T-cell (primary cell): ENCODE measurements around the gene TRMT44. TPM values are rescaled to one million over a fixed set of nuclear protein-coding genes. Genes with fewer than 3 reads are reported as not detected.

Source experiments
- ATAC-seq, 4 experiments: fragments of 200-7000 bp in 3 of 4; fragments of 150-1000 bp in 1 of 4; cut with Tn5 transposase; replicated peaks in 1 of 4; 1 replicate in 3 of 4; 2 replicates in 1 of 4; pipeline ENCODE4 v1.10.0; 2021; ENCODE audit warnings: moderate library complexity in 3 of 4, mild to moderate bottlenecking in 2 of 4, moderate number of reproducible peaks in 1 of 4
- CTCF ChIA-PET, 2 donors: fragments of 300-600 bp; sonication (Branson Sonifier 250); formaldehyde crosslinking; loops; one replicate each; lab custom pipeline; 2022; ENCODE audit warnings: antibody characterized with exemption in 2 of 2; lab: Charles Lee
- POLR2A ChIA-PET, 2 donors: fragments of 300-600 bp; sonication (Branson Sonifier 250); formaldehyde crosslinking; loops; one replicate each; lab custom pipeline; 2022; ENCODE audit warnings: antibody characterized with exemption in 2 of 2; lab: Charles Lee
- DNase-seq, 35 experiments: peaks; one replicate each; pipeline versions ENCODE4 v3.0.0 to v3.0.0-alpha.2; 2013 to 2023
- H3K27ac ChIP-seq: one replicate; pipeline ENCODE4 v1.5.1; 2013; ENCODE audit warnings: low read length
- H3K27me3 ChIP-seq, 2 experiments: replicated peaks in 1 of 2; 1 replicate in 1 of 2; 2 replicates in 1 of 2; pipeline versions ENCODE4 v1.6.1 to v1.7.0; 2013; ENCODE audit warnings: low read length in 1 of 2, mixed read lengths in 1 of 2; ENCODE audit not compliant: control insufficient read depth in 2 of 2, insufficient read depth in 2 of 2; ENCODE audit errors: extremely low read depth in 1 of 2
- H3K36me3 ChIP-seq, 2 donors: 1 replicate in 1 of 2; 2 replicates in 1 of 2; pipeline versions ENCODE4 v1.6.1 to v1.7.0; 2013; ENCODE audit warnings: low read length in 1 of 2; ENCODE audit not compliant: control insufficient read depth in 2 of 2, insufficient read depth in 1 of 2; ENCODE audit errors: extremely low read depth in 1 of 2
- H3K4me1 ChIP-seq, 2 experiments: 1 replicate in 1 of 2; 2 replicates in 1 of 2; pipeline versions ENCODE4 v1.6.1 to v1.7.0; 2013; ENCODE audit warnings: low read length in 2 of 2, mixed read lengths in 1 of 2; ENCODE audit not compliant: insufficient read depth in 2 of 2, control insufficient read depth in 1 of 2; ENCODE audit errors: extremely low read depth in 1 of 2
- H3K4me3 ChIP-seq, 2 donors: 1 replicate in 1 of 2; 2 replicates in 1 of 2; pipeline versions ENCODE4 v1.5.1 to v1.7.0; 2013; ENCODE audit warnings: mild to moderate bottlenecking in 2 of 2, low read length in 1 of 2, moderate library complexity in 1 of 2; ENCODE audit not compliant: control insufficient read depth in 1 of 2; ENCODE audit errors: extremely low read depth in 1 of 2
- H3K9me3 ChIP-seq: 2 replicates; pipeline ENCODE4 v1.7.0; 2013
- H3K27ac Mint-ChIP-seq, 2 donors: one replicate each; pipeline ENCODE4 v1.8.0; 2020 to 2021; ENCODE audit warnings: mild to moderate bottlenecking in 2 of 2, mixed read lengths in 2 of 2
- H3K27me3 Mint-ChIP-seq, 2 donors: one replicate each; pipeline ENCODE4 v1.8.0; 2021 to 2022; ENCODE audit warnings: mixed read lengths in 2 of 2
- H3K36me3 Mint-ChIP-seq: one replicate; pipeline ENCODE4 v1.8.0; 2021; ENCODE audit warnings: mixed read lengths
- H3K4me1 Mint-ChIP-seq, 3 donors: one replicate each; pipeline ENCODE4 v1.8.0; 2020 to 2022; ENCODE audit warnings: mixed read lengths in 3 of 3, mild to moderate bottlenecking in 1 of 3
- H3K4me3 Mint-ChIP-seq, 3 donors: one replicate each; pipeline ENCODE4 v1.8.0; 2020 to 2022; ENCODE audit warnings: mild to moderate bottlenecking in 3 of 3, mixed read lengths in 3 of 3, moderate library complexity in 3 of 3
- H3K9me3 Mint-ChIP-seq, 3 donors: one replicate each; pipeline ENCODE4 v1.8.0; 2020 to 2022; ENCODE audit warnings: mixed read lengths in 3 of 3
- WGBS: methylation state at CpG from one replicate; pipeline ENCODE4 v1.1.5; 2013; ENCODE audit warnings: missing lambda C conversion rate; ENCODE audit not compliant: insufficient coverage; 5-methylcytosine and 5-hydroxymethylcytosine counted together
- total RNA-seq, 35 experiments: library from RNA in 6 of 35; stranded (reverse) in 6 of 35; fragments of 120-200 nt in 1 of 35; gene quantifications; one replicate each; pipeline versions ENCODE4 v1.2.1 to v1.2.4 and lab custom pipeline; 2013 to 2026

Gene TRMT44
- total RNA-seq, 5 donors from 2014 or later (not counting 1 experiment from before 2014, with no cell fraction given), result 25.6 to 40.9 (median 35.3) TPM

DNA sequence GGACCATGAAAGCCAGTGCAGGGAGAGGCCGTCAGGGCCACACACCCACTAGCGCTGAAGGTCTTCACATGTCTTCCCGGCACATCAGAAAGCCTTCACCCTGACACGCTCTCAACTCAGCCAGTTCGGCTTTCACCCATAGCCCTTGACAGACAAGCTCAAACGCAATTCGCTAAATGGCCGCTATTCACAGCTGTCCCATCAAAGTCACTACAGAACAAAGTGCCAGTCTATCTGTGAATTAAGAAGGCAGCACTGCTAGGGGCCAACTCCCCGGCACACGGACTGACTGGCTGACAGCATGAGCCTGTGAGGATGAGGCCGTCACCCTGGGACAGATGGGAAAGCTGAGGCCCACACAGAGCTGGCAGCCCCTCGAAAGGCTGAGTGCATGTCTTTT lies 45.8 kb upstream of the TRMT44 start:
- Histone ChIP-seq H3K27ac (no peak overlapping the region), H3K9me3 (no peaks in the 10 kb centered on the region), H3K4me3 (no peak overlapping the region), H3K36me3 (peaks cover 11 to 22% of the 10 kb centered on the region in 2 donors), H3K27me3 (no peaks in the 10 kb centered on the region), H3K4me1 (no peaks in the 10 kb centered on the region)
- ChIA-PET CTCF (interaction anchor here in 1 of 2 donors (0.5 kb wide), 1 partner anchor 144 kb away, joined by 3 read pairs; no protein-coding TSS in a partner anchor), POLR2A (no interaction called here)
- ATAC-seq, result no peak
- Mint-ChIP-seq H3K27ac (no peak overlapping the region), H3K9me3 (no peaks in the 10 kb centered on the region), H3K36me3 (peaks cover 46% of the 10 kb centered on the region), H3K4me1 (no peaks in the 10 kb centered on the region), H3K4me3 (no peak overlapping the region), H3K27me3 (no peaks in the 10 kb centered on the region)
- WGBS, result 98% methylated on average over 11 of the region's 12 CpGs
- DNase-seq, result no peak

DNA sequence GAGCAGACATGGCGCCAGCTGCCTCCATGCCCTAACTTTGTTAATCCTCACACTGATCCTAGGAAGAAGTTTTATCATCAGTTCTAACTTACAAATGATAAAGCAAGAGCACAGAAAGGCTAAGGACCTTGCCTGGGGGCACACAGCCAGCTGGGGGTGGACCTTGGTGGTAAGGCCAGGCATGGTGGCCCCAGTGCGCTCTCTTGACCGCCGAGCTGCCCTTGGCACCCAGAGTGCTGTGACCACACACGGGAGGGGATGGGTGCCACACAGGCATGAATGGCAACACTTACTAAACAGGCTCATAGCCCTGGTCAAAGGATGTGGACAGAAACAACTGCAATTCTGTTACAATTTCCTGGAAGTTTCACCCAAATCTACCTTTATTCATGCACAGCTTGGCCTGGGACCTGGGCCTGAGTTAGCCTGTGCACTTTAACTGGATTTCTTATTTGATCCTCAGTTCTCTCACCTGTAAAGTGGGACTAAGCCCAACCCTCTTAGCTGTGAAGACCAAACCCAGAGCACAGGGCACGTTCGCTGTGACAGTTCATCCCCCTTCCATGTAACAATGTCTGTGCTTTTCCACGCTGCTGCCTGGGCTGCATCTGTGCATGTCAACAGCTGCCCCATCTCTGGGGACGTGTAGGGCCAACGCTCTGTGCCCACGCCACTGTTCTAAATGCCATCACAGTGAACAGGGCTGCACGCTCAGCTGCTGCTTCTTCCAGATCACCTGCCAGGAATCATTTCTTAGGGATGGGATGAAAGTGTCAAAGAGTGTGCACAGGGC lies 44.9 kb upstream of the TRMT44 start:
- DNase-seq (no peak), ATAC-seq (no peak)
- H3K4me3 ChIP-seq, result no peak overlapping the region
- H3K36me3 ChIP-seq, result peaks cover 11 to 22% of the 10 kb centered on the region in 2 donors
- H3K4me3 Mint-ChIP-seq, result no peak overlapping the region
- H3K9me3 Mint-ChIP-seq, result no peaks in the 10 kb centered on the region
- H3K4me1 ChIP-seq, result no peaks in the 10 kb centered on the region
- no peaks in the 10 kb centered on the region for H3K27me3 ChIP-seq
- H3K4me1 Mint-ChIP-seq, result no peaks in the 10 kb centered on the region
- no peaks in the 10 kb centered on the region for H3K27me3 Mint-ChIP-seq
- POLR2A ChIA-PET, result no interaction called here
- no peak overlapping the region for H3K27ac Mint-ChIP-seq
- H3K36me3 Mint-ChIP-seq, result peaks cover 43% of the 10 kb centered on the region
- H3K9me3 ChIP-seq, result no peaks in the 10 kb centered on the region
- CTCF ChIA-PET, result no interaction called here
- no peak overlapping the region for H3K27ac ChIP-seq
- 95% methylated on average over 8 of the region's 12 CpGs for WGBS

DNA sequence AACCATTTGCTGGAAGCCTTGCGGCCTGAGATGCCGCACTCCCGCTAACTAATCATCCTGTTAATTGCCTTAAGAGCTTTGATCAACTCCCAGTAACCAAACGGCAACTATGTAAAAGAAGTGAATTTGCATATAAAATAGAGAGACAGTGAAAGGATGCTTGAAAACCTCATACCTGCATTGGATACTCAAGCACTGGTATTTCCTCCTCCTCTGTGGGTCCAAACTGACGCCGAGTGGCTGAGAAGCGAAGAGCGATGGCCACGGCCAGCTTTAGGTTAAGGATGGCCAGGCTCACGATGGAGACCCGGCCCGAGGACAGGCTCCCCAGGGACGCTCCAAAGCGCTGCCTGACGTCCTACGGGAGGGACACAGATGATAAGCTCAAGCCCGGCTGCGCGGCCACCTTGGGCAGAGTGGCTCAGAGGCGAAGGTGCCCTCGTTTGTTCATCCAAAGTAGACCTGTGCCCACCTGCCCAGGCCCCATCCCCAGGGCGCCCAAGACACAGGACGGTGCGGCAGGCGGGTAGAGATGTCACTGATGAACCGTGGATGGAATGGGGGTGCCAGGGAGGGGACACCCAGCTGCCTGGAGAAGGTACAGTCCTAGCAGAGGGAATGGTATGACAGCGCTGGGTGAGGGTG lies 43.7 kb upstream of the TRMT44 start:
- no peaks in the 10 kb centered on the region for H3K4me1 Mint-ChIP-seq
- H3K36me3 ChIP-seq, result peaks cover 11 to 22% of the 10 kb centered on the region in 2 donors
- no peaks in the 10 kb centered on the region for H3K27me3 Mint-ChIP-seq
- DNase-seq (no peak), ATAC-seq (no peak)
- H3K4me1 ChIP-seq, result no peaks in the 10 kb centered on the region
- WGBS, result 96% methylated on average over 23 of the region's 27 CpGs
- no peak overlapping the region for H3K4me3 ChIP-seq
- H3K4me3 Mint-ChIP-seq, result no peak overlapping the region
- ChIA-PET POLR2A (no interaction called here), CTCF (no interaction called here)
- no peak overlapping the region for H3K27ac ChIP-seq
- H3K36me3 Mint-ChIP-seq, result peaks cover 43% of the 10 kb centered on the region
- no peaks in the 10 kb centered on the region for H3K9me3 Mint-ChIP-seq
- no peaks in the 10 kb centered on the region for H3K9me3 ChIP-seq
- H3K27me3 ChIP-seq, result no peaks in the 10 kb centered on the region
- H3K27ac Mint-ChIP-seq, result no peak overlapping the region

- Histone ChIP-seq H3K27ac (no peak overlapping the region), H3K4me3 (no peak overlapping the region), H3K36me3 (peaks cover 11 to 22% of the 10 kb centered on the region in 2 donors), H3K27me3 (no peaks in the 10 kb centered on the region), H3K4me1 (no peaks in the 10 kb centered on the region), H3K9me3 (no peaks in the 10 kb centered on the region)
- no peak overlapping the region for H3K4me3 Mint-ChIP-seq
- ATAC-seq (no peak), DNase-seq (no peak)
- ChIA-PET POLR2A (no interaction called here), CTCF (no interaction called here)
- no peak overlapping the region for H3K27ac Mint-ChIP-seq
- H3K4me1 Mint-ChIP-seq, result no peaks in the 10 kb centered on the region
- peaks cover 35% of the 10 kb centered on the region for H3K36me3 Mint-ChIP-seq
- no peaks in the 10 kb centered on the region for H3K9me3 Mint-ChIP-seq
- no peaks in the 10 kb centered on the region for H3K27me3 Mint-ChIP-seq
- WGBS, result 95% methylated on average over 8 of the region's 9 CpGs
Measured at GRCh38 chr4:8398347-8398746, 42.2 kb upstream of the TRMT44 start.

GRCh38 chr4:8399298-8399697 lies 41.3 kb upstream of the TRMT44 start:
- no peaks in the 10 kb centered on the region for H3K4me1 ChIP-seq
- no peak overlapping the region for H3K27ac ChIP-seq
- ChIA-PET POLR2A (no interaction called here), CTCF (no interaction called here)
- H3K4me3 ChIP-seq, result no peak overlapping the region
- H3K36me3 ChIP-seq, result peaks cover 8 to 21% of the 10 kb centered on the region in 2 donors
- peaks cover 30% of the 10 kb centered on the region for H3K36me3 Mint-ChIP-seq
- DNase-seq (no peak), ATAC-seq (no peak)
- no peaks in the 10 kb centered on the region for H3K27me3 Mint-ChIP-seq
- 96% methylated on average over 8 of the region's 15 CpGs for WGBS
- no peaks in the 10 kb centered on the region for H3K9me3 ChIP-seq
- no peaks in the 10 kb centered on the region for H3K27me3 ChIP-seq
- no peaks in the 10 kb centered on the region for H3K9me3 Mint-ChIP-seq
- no peak overlapping the region for H3K4me3 Mint-ChIP-seq
- H3K4me1 Mint-ChIP-seq, result no peaks in the 10 kb centered on the region
- no peak overlapping the region for H3K27ac Mint-ChIP-seq

- Histone ChIP-seq H3K9me3 (no peaks in the 10 kb centered on the region), H3K4me1 (no peaks in the 10 kb centered on the region), H3K36me3 (peaks cover 6 to 24% of the 10 kb centered on the region in 2 donors), H3K27ac (no peak overlapping the region), H3K27me3 (no peaks in the 10 kb centered on the region), H3K4me3 (no peak overlapping the region)
- ChIA-PET CTCF (interaction anchor here in 1 of 2 donors (0.5 to 3.5 kb wide), 2 partner anchors 17 to 224 kb away, joined by 4 to 11 read pairs; no protein-coding TSS in a partner anchor), POLR2A (no interaction called here)
- no peak for DNase-seq
- no peak for ATAC-seq
- no peaks in the 10 kb centered on the region for H3K27me3 Mint-ChIP-seq
- H3K4me1 Mint-ChIP-seq, result no peaks in the 10 kb centered on the region
- peaks cover 34% of the 10 kb centered on the region for H3K36me3 Mint-ChIP-seq
- H3K27ac Mint-ChIP-seq, result peak overlapping the region in 1 of 2 donors; percentile 43
- WGBS, result 87% methylated on average over 9 of the region's 13 CpGs
- H3K4me3 Mint-ChIP-seq, result no peak overlapping the region
- no peaks in the 10 kb centered on the region for H3K9me3 Mint-ChIP-seq
Measured at GRCh38 chr4:8400632-8401325, 39.8 kb upstream of the TRMT44 start.
